ENCODE results near the gene CALHM6.

DNA sequence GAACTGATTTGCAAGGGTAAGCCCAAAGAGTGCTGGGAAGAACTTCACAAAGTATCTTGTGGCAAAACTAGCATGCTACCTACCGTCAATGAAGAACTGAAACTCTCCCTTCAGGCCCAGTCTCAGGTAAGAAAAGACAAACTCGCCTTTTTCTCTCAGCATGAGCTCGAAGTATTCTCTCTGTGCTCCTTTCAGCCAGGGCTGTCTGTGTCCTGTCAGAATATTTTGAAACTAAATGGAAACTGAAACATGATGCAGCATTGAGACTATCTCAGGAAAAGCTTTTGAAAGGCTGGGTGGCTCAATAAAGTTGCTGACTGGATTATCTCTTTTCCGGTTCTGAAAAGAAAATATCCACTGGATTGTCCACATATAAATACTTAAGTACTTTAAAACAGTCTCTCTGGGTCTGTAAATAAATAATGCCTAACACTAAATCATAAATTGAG, 51.0 kb downstream of the CALHM6 start:
- TF ChIP-seq, protein P1, sequence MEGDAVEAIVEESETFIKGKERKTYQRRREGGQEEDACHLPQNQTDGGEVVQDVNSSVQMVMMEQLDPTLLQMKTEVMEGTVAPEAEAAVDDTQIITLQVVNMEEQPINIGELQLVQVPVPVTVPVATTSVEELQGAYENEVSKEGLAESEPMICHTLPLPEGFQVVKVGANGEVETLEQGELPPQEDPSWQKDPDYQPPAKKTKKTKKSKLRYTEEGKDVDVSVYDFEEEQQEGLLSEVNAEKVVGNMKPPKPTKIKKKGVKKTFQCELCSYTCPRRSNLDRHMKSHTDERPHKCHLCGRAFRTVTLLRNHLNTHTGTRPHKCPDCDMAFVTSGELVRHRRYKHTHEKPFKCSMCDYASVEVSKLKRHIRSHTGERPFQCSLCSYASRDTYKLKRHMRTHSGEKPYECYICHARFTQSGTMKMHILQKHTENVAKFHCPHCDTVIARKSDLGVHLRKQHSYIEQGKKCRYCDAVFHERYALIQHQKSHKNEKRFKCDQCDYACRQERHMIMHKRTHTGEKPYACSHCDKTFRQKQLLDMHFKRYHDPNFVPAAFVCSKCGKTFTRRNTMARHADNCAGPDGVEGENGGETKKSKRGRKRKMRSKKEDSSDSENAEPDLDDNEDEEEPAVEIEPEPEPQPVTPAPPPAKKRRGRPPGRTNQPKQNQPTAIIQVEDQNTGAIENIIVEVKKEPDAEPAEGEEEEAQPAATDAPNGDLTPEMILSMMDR (IDR thresholded peaks at IDR 0.05): no peak
- no peak for TF ChIP-seq POLR2A (IDR thresholded peaks at IDR 0.05)

All from thyroid gland (tissue), 4 donors.